HG03159 (cell line): ENCODE measurements around the gene VAT1L.

Experiments used
- ATAC-seq: cut with Tn5 transposase; IDR thresholded peaks from one replicate; pipeline ENCODE4 v1.9.1; 2021; ENCODE audit warnings: mild to moderate bottlenecking, moderate library complexity; ENCODE audit not compliant: unreplicated experiment

Gene VAT1L, protein sequence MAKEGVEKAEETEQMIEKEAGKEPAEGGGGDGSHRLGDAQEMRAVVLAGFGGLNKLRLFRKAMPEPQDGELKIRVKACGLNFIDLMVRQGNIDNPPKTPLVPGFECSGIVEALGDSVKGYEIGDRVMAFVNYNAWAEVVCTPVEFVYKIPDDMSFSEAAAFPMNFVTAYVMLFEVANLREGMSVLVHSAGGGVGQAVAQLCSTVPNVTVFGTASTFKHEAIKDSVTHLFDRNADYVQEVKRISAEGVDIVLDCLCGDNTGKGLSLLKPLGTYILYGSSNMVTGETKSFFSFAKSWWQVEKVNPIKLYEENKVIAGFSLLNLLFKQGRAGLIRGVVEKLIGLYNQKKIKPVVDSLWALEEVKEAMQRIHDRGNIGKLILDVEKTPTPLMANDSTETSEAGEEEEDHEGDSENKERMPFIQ

DNA sequence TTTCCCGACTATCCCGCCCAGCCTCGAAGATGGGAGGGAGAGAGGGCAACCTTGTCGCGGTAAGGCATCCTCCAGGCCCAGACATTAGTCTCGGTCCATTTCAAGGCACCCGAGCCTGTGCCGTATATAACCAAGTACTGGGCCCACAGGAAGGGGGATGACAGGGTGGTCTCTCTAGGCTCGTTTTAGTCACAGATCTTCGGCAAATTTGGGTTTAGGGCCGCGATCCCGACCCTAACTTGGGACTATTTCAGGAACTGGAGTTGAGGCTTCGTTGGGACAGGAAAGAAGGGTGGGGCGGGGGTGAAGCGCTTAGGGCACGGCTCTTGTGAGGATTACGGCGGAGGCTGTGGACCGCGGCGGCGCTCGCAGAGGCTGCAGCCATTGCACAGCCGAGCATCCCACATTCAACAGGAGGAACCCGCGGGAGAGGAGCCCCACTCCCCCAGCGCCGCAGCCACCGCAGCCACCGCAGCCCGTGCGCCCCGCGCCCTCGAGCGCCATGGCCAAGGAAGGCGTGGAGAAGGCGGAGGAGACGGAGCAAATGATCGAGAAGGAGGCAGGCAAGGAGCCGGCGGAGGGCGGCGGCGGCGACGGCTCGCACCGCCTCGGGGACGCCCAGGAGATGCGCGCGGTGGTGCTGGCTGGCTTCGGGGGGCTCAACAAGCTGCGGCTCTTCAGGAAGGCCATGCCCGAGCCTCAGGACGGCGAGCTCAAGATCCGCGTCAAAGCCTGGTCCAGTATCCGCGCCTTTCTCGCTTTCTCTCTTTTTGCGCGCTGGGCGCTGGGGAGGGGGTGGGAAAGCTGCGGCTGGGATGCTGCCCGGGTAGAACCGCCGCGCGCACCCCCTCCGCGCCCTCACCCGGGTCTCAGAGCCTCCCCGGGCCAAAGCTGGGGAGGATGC lies at the start of gene VAT1L:
Gene VAT1L, plus strand, starts transcription at position 384 of the 904 bp plus-strand sequence. Its CDS starts 119 bp downstream, at position 503.
- ATAC-seq, result no peak

DNA sequence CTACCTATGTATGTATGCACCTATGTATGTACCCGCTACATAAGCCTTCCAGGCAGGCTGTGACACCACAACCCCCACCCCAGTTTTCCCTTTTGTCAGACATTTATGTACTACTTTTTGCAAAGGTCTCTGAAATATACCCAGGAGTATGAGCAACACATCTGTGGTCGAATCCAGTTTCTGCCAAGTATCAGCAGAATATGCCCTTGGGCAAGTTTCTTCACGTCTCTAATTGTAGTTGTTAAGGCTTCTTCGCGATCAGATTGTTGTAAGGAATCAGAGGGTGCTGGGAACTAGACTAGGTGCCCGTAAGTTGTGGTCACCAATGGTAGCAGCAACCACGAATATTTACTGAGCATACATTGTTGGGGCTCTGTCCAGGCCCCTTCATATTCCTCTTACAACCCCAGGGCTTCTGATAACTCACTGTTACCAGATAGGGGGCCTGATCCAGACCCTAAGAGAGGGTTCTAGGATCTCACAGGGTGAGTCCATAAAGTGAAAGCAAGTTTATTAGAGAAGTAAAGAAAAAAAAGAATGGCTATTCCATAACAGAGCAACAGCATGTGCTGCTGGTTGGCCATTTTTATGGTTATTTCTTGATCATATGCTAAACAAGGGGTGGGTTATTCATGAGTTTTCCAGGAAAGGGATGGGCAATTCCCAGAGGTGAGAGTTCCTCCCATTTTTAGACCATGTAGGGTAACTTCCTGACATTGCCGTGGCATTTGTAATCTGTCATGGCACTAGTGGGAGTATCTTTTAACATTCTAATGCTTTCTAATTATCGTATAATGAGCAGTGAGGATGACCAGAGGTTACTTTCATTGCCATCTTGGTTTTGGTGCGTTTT lies 49.4 kb upstream of the VAT1L start:
- no peak for ATAC-seq

DNA sequence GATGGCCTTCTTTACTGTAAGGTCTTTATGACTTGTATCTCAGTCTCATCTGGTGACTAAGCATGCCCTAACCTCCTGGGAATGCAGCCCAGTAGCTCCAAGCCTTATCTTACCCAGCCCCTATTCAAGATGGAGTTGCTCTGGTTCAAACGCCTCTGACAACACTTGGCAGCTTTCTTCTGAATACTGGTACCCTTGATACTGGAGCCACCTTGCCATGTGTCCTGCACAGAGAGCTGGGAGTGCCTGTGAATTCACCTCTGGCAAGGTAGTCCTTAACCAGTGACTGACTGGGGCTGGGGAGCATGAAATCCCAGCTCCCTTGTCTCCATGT lies 48.8 kb upstream of the VAT1L start:
- no peak for ATAC-seq

DNA sequence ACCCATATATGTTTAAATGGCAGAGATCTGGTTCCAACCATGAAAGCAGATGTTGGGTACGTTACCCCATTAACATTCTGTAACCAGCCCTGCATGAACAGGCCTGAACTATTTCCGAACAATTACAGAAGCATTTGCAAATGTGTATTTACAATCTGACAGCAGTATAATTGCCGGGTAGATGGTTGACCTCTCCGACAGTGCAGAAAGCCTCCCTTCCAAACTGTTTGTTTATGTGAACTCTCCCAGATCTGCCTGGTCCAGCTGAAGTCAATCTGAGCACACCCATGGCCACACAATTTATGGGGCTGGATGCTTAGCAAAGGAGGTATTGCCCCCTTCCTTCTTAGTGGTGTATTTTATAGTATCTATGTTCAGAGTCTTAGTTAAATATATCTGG lies 44.2 kb upstream of the VAT1L start:
- no peak for ATAC-seq

DNA sequence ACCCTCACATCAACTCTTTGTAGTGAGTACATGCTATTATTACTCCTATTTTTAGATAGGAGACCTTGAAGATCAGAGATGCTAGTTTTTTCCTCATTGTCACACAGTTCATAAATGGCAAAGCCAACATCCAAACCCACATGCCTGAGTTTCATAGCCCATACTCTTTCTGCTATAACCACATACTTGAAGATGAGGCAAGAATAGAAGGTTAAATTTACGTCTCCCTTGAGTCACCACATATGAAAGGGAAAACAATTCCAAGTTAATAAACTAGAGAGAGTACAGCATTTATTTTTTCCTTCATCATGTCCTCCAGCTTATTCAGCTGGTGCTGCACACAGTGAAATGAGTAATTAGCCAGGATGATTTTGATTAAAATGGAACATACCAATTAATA lies 42.4 kb upstream of the VAT1L start:
- no peak for ATAC-seq

DNA sequence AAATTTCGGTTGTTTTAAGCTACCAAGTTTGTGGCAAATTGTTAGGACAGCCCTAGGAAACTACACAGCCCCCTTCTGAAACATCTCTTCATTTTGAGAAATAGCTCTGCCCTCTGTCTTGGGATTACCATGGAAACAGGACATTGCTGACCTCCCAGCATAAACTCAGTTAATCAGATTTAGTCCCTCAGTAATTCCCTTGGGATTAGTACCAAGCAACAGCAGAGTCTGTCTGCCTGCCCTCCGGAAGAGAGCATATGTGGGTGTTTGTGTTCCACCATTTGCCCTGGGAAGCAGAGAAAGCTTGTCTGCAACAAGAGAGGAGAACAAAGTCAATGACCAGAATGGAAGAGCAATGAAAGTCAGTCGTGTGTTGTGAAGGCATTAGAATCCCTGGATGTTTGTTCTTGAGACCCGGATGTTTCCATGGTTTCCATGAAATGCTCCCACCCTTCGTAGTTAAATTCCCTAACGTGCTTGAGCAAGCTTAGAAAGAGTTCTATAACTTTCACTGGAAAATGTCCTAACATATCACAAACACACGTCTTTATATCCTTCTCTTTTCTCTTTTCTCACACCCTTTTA lies 39.9 kb upstream of the VAT1L start:
- no peak for ATAC-seq

DNA sequence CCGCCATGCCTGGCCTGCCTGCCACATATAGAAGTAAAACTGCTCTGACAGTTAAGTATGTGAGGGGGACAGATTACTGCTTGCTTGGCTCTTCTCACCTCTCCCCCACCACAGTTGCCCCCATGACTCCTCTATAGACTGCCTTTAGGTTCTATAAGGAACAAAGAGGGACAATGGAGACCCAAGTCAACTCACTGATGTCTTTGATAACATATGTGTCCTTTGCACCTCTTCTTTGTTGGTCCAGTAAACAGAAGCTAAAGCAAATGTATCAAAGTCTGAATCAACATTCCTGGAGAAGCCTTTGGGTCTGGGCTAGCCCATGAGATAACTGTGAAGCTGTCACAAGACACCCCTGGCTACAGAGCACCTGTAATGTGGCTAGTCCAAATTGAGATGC lies 38.9 kb upstream of the VAT1L start:
- no peak for ATAC-seq

DNA sequence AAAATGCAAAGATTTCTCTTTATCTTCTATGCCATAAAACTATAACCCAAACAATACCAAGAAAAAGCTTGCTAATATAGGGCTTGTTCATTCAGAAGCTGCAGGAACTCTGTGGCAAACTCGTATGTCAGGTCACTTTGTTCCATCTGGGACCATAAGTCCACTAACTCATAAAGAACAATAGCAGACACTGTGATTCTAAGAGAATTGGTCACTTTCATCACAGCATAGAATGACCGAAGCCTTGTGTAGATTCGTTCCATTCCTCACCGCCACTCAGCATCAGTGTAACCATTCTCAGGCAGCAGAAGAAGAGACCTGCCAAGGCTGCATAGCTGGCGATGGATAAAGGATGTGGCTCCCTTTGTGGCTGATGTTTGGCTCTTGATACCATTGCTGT lies 30.3 kb upstream of the VAT1L start:
- no peak for ATAC-seq

DNA sequence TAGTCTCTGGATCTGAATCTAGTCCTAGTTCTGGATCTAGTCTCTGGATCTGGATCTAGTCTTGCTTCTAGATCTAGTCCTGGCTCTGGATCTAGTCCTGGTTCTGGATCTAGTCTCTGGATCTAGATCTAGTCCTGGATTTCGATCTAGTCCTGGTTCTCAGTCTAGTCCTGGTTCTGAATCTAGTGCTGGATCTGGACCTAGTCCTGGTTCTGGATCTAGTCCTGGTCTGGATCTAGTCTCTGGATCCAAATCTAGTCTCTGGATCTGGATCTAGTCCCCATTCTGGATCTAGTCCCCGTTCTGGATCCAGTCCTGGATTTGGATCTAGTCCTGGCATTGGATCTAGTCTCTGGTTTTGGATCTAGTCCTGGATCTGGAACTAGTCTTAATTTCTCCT lies 29.9 kb upstream of the VAT1L start:
- no peak for ATAC-seq

DNA sequence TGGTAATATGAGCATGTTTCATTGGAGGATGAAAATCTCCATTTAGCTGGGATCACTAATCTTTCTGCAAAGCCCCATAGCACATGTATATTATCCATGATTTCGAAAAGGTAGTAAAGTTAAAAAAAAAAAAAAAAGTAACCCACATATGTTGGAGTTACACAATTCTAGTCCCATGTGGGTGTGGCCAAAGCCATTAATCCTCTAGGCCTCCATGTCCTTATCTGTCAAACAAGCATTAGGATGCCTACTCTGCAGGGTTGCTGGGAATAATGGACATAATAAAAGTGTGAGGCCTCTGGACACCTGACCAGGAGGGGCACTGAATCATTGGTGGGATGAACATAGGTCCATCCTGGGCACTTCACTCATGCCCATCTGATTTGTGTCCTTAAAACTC lies 29.2 kb upstream of the VAT1L start:
- no peak for ATAC-seq

DNA sequence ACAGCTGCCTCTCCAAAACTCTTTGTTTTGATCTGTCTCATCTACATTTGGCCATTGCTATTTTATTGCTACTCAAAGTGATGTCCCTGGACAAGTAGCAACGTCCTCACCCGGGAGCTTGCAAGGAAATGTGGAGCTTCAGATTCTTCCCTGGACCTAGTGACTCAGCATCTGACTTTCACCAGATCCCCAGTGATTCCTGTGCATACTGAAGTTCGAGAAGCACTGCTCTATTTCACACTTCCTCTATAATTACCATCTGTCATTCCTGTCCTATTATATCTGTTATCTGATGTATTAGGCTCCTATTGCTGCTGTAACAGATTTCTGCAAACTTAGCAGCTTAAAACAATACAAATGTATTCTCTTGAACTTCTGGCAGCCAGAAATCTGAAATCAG lies 28.5 kb upstream of the VAT1L start:
- ATAC-seq, result no peak

DNA sequence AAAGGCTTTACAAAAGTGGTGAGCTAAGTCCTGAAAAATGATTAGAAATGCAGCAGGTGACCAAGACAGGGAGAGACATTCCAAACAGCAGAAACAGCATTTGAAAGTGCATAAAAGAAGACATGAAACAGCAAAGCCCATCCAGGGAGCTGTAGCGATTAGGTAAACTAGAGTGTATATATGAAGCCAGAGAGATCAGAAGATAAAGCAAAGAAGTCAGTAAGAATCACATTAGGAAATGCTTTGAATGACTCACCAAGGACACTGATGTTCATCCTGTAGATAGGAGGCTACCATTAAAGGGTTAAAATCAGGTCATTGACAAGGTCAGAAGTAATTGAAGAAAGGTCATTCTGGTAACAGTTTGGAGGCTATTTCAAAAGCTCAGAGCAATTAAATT lies 27.6 kb upstream of the VAT1L start:
- no peak for ATAC-seq

DNA sequence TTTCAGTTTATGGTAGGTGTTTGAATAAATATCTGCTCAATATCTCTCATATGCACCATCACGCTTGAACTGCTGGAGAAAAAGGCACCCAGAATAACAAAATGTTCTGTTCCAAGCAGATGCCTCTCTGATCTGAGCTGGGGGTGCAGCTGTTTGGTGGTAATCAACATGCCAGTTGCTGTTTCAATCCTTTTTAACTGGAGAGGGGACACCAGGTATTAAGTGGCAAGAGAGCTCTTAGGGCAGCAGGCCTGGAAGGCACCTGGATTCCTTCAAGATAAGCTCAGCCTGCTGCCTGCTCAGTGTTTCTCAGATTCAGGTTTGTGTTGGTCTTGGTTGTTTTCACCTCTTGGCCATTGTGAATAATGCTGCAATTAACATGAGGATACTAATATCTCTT lies 27.2 kb upstream of the VAT1L start:
- ATAC-seq, result no peak

DNA sequence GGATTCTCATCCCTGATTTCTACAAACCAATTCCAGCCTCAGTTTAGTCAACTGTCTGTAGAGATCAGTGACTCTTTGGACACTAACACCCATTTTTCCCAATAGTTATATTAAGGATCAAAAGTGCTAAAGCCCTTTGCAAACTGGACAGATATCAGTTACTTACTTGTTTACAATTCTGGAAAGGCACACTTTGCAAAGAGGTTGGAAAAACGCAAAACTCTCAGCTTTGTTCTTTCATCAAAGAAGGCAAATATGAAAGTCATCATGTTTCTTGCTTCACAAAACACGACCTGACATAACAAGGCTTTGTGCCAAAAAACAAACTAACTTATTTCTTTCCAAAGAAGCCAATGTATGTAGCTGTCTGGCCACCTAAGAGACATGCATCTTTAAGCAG lies 26.1 kb upstream of the VAT1L start:
- ATAC-seq, result no peak

DNA sequence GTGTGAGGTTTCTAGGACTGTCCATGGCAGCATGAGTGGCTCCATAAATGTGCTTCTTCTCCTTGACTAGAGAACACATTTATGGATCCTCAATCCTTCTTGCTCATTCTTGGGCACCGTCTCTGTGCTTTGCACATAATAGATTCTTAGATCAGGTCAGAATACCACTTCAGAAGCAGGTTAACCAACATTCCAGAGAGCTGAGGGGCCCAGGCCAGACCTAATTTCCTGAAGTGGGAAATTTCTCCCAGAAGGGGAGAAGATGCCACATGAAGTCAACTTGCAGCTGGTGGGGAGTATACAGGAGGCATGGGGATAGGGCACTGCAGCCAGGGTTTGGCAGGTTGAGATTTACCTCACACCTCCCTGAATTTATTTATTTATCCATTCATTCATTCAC lies 24.4 kb upstream of the VAT1L start:
- no peak for ATAC-seq

DNA sequence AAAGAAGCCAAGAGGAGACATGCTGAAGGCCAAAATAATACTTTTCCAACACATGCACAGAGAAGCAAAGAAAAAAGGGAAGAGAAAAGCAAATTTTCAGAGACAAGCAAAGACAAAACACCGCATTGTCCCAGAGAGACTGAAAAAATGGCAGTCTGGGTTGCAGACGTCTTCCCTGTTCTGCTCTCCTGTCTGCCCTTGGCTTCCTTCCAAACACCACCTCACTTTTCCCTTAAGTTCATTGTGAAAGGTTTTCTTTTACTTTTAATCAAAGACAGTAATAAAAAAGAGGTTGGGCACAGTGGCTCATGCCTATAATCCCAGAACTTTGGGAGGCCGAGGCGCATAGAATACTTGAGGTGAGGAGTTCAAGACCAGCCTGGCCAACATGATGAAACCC lies 21.2 kb upstream of the VAT1L start:
- no peak for ATAC-seq

DNA sequence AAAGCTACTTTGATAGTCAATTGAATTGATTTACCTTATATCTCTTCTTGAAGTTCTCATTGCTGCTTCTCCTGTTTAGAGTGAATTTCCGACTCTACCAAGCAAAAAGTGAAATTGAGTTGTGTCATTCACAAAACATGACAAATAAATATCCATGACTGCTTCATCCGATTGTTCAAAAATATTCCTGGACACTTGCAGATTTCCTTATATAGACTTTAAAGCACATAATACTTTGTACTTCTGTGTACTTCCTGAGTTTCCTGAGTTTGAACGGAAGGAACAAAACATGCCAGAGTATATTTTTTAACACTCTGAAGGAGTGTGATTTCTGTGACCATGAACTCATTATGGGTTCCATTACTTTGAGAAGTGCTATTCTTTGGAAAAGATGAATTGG lies 20.5 kb upstream of the VAT1L start:
- ATAC-seq, result no peak

DNA sequence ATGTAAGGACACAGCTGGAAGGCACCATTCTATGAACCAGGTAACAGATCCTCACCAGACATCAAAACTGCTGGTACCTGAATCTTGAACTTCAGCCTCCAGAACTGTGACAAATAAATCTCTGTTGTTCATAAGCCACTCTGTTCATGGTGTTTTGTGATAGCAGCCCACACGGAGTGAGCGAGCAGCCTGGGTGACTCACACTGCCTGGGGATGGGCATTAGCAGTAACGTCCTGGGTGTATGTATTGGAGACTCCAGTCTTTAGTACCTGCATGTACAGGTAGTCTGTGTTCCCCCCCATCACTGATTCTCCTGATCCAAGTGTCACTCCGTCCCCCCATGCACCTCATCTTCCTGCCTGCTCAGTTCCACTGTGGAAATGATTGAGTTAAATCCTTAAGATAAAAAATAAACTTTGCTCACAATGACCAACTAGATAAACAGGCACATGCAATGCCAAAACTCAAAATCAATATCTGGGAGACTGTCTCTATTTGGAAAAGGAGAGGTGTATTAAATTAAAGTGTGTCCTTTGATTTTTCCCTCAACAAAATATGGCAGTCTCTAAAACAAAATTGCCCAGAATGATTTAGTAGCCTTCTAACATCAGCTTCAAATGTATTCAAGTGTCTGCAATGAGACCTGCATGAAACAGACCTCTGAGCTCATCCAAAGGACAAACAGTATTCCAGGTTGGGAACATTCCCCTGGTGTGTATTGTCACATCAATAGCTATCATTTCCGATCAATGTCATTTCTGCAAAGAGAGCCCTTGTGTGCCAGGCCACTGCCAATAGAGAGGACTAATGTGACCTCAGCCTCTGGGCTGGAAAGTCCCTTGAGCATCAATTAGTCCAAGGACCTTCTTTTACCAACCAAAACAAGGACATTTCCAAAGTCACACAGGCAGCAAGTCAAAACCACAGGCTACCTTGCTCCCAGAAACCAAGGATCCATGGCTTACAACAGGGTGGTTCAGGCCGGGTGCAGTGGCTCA lies 12.2 kb upstream of the VAT1L start:
- no peak for ATAC-seq

DNA sequence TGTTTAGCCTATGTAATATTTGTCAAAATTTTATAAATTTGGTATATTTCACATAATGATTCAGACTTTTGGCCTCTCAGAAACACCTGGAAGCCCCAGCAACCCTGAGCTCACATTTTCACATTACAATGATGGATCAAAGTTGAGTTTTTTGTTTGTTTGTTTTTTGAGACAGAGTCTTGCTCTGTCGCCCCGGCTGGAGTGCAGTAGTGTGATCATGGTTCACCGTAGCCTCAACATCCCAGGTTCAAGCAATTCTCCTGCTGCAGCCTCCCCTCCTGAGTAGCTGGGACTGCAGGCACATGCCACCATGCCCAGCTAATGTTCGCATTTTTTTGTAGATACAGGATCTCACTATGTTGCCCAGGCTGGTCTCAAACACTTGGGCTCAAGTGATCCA lies 10.6 kb upstream of the VAT1L start:
- ATAC-seq, result no peak

DNA sequence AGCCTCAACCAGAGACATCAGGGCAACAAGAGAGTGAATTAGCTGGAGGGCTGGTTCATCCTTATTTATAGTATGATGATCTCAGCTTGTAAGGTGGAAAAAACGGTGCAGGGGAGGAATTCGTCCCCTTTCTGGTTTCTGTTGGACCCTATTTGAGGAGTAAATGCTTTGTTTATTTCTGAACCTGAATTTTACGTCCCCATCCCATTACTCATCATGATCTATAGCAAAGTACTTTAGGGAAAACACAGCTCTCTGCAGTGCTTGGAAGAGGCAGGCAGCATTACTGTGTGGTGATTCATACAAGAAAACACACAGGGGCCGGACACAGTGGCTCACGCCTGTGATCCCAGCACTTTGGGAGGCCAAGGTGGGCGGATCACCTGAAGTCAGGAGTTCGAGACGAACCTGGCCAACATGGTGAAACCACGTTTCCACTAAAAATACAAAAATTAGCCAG lies 8.0 kb upstream of the VAT1L start:
- ATAC-seq, result no peak
